Measurements from ENCODE around the gene ATP8A1. TPM values are rescaled to one million over a fixed set of nuclear protein-coding genes. Genes with fewer than 3 reads are reported as not detected.
"Not testable (repeated sequence)": the region's sequence is repeated elsewhere in the genome, so short reads cannot be mapped to it uniquely, and the experiment has no call there.

ATP8A1 gene
- total RNA-seq, 1 experiment from 2014 or later = 0.19 TPM

DNA sequence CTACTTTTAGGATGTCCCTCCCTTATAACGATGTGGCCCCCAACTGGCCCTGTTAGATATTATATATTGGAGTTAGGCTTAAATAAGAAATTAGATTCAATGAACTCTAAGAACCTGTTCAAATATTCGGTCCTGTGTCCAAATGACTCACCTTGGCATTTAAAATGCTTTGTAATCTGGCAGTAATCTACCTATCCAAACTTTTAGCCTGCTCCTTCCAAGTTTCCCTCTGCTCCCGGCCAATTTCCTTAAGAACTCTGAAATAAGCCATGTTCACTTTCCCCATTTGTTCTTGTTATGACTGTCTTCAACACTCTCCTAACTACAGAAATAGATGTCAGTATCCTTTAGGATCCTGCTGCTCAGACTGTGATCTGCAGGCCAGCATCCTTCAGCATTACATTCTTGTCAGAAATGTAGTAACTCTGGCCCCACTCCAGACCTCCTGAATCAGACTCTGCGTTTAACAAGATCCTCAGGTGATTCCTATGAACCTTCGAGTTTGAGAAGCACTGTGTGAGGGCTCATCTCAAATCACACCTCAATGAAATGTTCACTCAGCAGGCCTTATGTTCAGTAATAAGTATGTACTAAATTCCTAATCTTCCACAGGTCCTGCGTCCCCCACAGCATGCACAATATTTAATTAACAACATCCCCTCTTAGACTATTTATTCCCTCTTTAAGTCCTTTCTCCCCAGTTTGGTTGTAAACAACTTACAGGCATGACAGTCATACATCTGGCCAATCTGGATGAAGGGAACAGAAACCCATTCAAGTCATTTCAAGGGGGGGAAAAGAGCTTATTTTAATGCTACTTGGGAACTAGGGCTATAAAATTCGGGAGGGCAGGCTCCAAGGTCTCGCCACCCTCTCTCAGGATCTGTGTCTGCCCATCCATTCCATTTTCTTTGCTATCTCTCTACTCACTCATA is 3.0 kb downstream of the ATP8A1 start:
- intact Hi-C loops (cut with micrococcal nuclease) = loop anchor here (10.0 kb wide), 1 partner anchor 89 kb away; no protein-coding TSS in a partner anchor
- Mint-ChIP-seq H3K4me1 (ENCODE audit: insufficient read depth, unreplicated experiment) (peaks cover 29% of the 10 kb centered on the region), H3K36me3 (ENCODE audit: insufficient read depth, unreplicated experiment) (no peaks in the 10 kb centered on the region), H3K27me3 (ENCODE audit: insufficient read depth, unreplicated experiment) (no peaks in the 10 kb centered on the region), H3K9me3 (ENCODE audit: unreplicated experiment) (no peaks in the 10 kb centered on the region), H3K4me3 (ENCODE audit: unreplicated experiment) (peak overlapping the region; percentile 2), H3K27ac (ENCODE audit: low read depth, unreplicated experiment) (peak overlapping the region; percentile 1)
- peak; percentile 71 for DNase-seq (ENCODE audit: unreplicated experiment)
- TF ChIP-seq CTCF (IDR thresholded peaks at IDR 0.05; ENCODE audit: unreplicated experiment) = no peak
- POLR2A ChIA-PET = interaction anchor here (0.6 to 1.2 kb wide), 2 partner anchors 18 to 260 kb away, joined by 3 read pairs; no protein-coding TSS in a partner anchor
- BruUV-seq (replicated peaks) = no TSS peak
- CTCF ChIA-PET = interaction anchor here (0.6 kb wide), 1 partner anchor 186 kb away, joined by 3 read pairs; no protein-coding TSS in a partner anchor

- not testable (repeated sequence) for H3K9me3 Mint-ChIP-seq (ENCODE audit: unreplicated experiment); H3K27me3 Mint-ChIP-seq (ENCODE audit: insufficient read depth, unreplicated experiment)
Measured at GRCh38 chr4:42652529-42653231, 4.2 kb downstream of the ATP8A1 start.

GRCh38 chr4:42649870-42650269 is 7.0 kb downstream of the ATP8A1 start:
- Mint-ChIP-seq H3K27ac (ENCODE audit: low read depth, unreplicated experiment) (no peak overlapping the region), H3K27me3 (ENCODE audit: insufficient read depth, unreplicated experiment) (no peaks in the 10 kb centered on the region), H3K9me3 (ENCODE audit: unreplicated experiment) (no peaks in the 10 kb centered on the region), H3K36me3 (ENCODE audit: insufficient read depth, unreplicated experiment) (no peaks in the 10 kb centered on the region), H3K4me1 (ENCODE audit: insufficient read depth, unreplicated experiment) (peaks cover 21% of the 10 kb centered on the region), H3K4me3 (ENCODE audit: unreplicated experiment) (no peak overlapping the region)
- CTCF ChIA-PET = interaction anchor here (1.0 kb wide), 1 partner anchor 168 kb away, joined by 3 read pairs; no protein-coding TSS in a partner anchor
- intact Hi-C loops (cut with micrococcal nuclease) = loop anchor here (10.0 kb wide), 1 partner anchor 85 kb away; no protein-coding TSS in a partner anchor
- no peak for DNase-seq (ENCODE audit: unreplicated experiment)
- POLR2A ChIA-PET = interaction anchor here (0.6 kb wide), 1 partner anchor 660 kb away, joined by 3 read pairs; the partner anchor contains the start of gene SLC30A9
- no TSS peak for BruUV-seq (replicated peaks)
- TF ChIP-seq CTCF (IDR thresholded peaks at IDR 0.05; ENCODE audit: unreplicated experiment) = no peak

More at GRCh38 chr4:42652529-42653231, 4.2 kb downstream of the ATP8A1 start:
- CTCF ChIA-PET; BruUV-seq (replicated peaks); H3K36me3 Mint-ChIP-seq (ENCODE audit: insufficient read depth, unreplicated experiment); POLR2A ChIA-PET; H3K27ac Mint-ChIP-seq (ENCODE audit: low read depth, unreplicated experiment); H3K4me3 Mint-ChIP-seq (ENCODE audit: unreplicated experiment): not testable (repeated sequence)
- peaks cover 29% of the 10 kb centered on the region for H3K4me1 Mint-ChIP-seq (ENCODE audit: insufficient read depth, unreplicated experiment)
- peak; percentile 19 for DNase-seq (ENCODE audit: unreplicated experiment)
- intact Hi-C loops (cut with micrococcal nuclease) = loop anchor here (10.0 kb wide), 1 partner anchor 88 kb away; no protein-coding TSS in a partner anchor

DNA sequence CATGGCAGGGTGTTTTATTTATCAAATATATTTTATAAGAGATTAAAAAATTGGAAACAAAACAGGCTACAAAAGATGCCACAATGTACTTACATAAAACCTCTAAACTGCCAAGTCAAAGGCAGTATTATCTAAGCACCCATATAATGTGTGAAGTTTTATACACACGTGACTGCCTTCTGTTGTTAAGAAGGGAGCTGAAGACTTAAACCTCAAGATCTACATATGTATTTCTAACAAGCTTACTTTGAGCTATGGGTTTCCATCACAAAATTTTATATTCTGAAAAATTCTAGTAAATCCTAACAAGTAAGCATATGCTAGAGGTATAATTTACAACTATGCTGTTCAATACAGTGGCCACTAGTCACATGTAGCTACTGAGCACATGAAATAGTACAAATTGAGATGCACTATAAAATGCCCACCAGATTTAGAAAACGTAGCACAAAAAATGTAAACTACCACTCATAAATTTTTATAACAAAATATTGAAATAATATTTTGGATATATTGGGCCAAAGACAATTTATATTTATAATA is 9.8 kb downstream of the ATP8A1 start:
- H3K4me1 Mint-ChIP-seq (ENCODE audit: insufficient read depth, unreplicated experiment) = no peaks in the 10 kb centered on the region
- intact Hi-C loops (cut with micrococcal nuclease) = no loop called here
- no peak for TF ChIP-seq CTCF (IDR thresholded peaks at IDR 0.05; ENCODE audit: unreplicated experiment)
- H3K27me3 Mint-ChIP-seq (ENCODE audit: insufficient read depth, unreplicated experiment) = no peaks in the 10 kb centered on the region
- POLR2A ChIA-PET = interaction anchor here (1.3 kb wide), 1 partner anchor 24 kb away, joined by 3 read pairs; no protein-coding TSS in a partner anchor
- CTCF ChIA-PET = interaction anchor here (0.5 kb wide), 1 partner anchor 78 kb away, joined by 3 read pairs; no protein-coding TSS in a partner anchor
- H3K27ac Mint-ChIP-seq (ENCODE audit: low read depth, unreplicated experiment) = no peak overlapping the region
- H3K4me3 Mint-ChIP-seq (ENCODE audit: unreplicated experiment) = no peak overlapping the region
- DNase-seq (ENCODE audit: unreplicated experiment) = no peak
- peaks cover 4% of the 10 kb centered on the region for H3K36me3 Mint-ChIP-seq (ENCODE audit: insufficient read depth, unreplicated experiment)
- no TSS peak for BruUV-seq (replicated peaks)
- no peaks in the 10 kb centered on the region for H3K9me3 Mint-ChIP-seq (ENCODE audit: unreplicated experiment)

Measured in MCF 10A (cell line).